NB4 (cell line): ENCODE data around the gene C1QB.

Source experiments
- CTCF ChIP-seq: IDR thresholded peaks from one replicate; pipeline ENCODE4 v1.5.1; 2012; ENCODE audit warnings: low read depth, low read length
- MYC ChIP-seq: IDR thresholded peaks from 2 replicates; pipeline ENCODE4 v1.6.1; 2011; ENCODE audit warnings: low read depth, low read length
- POLR2A ChIP-seq: IDR thresholded peaks from 2 replicates; pipeline ENCODE4 v1.6.1; 2011; ENCODE audit warnings: mild to moderate bottlenecking; ENCODE audit not compliant: insufficient read length; ENCODE audit errors: extremely low read depth
- TF ChIP-seq, protein P1 (sequence below): IDR thresholded peaks from 2 replicates; pipeline ENCODE4 v1.6.1; 2011; ENCODE audit warnings: low read depth, low read length

GRCh38 chr1:22662986-22663408, 10.0 kb downstream of the C1QB start:
- TF ChIP-seq CTCF (no peak), POLR2A (no peak), MYC (no peak)
- TF ChIP-seq, protein P1, sequence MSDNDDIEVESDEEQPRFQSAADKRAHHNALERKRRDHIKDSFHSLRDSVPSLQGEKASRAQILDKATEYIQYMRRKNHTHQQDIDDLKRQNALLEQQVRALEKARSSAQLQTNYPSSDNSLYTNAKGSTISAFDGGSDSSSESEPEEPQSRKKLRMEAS, result no peak
